Activated CD4-positive, alpha-beta T cell treated with anti-CD3 and anti-CD28 coated beads, Interleukin-2, amount 10 ng/mL, durations not matched to agents 24 days and 14 days (primary cell): Measurements from ENCODE around the gene GFRA4. TPM values are rescaled to one million over a fixed set of nuclear protein-coding genes. Genes with fewer than 3 reads are reported as not detected.

Experiments used
- DNase-seq: peaks from one replicate; pipeline ENCODE4 v3.0.0; 2022
- H3K27ac Mint-ChIP-seq: one replicate; pipeline ENCODE4 v1.8.0; 2022; ENCODE audit warnings: mild to moderate bottlenecking, mixed read lengths
- H3K27me3 Mint-ChIP-seq: one replicate; pipeline ENCODE4 v1.8.0; 2022; ENCODE audit warnings: mixed read lengths
- H3K36me3 Mint-ChIP-seq: one replicate; pipeline ENCODE4 v1.8.0; 2022; ENCODE audit warnings: low read depth, mild to moderate bottlenecking, mixed read lengths
- H3K4me1 Mint-ChIP-seq: one replicate; pipeline ENCODE4 v1.8.0; 2021; ENCODE audit warnings: mixed read lengths
- H3K4me3 Mint-ChIP-seq: one replicate; pipeline ENCODE4 v1.8.0; 2022; ENCODE audit warnings: mild to moderate bottlenecking, moderate library complexity, mixed read lengths
- H3K9me3 Mint-ChIP-seq: one replicate; pipeline ENCODE4 v1.8.0; 2021; ENCODE audit warnings: mixed read lengths
- intact Hi-C: fragments of 100-400 bp; cut with micrococcal nuclease; formaldehyde crosslinking; loops from one replicate; pipeline ENCODE4 v1.15.1; 2023
- total RNA-seq: library from RNA; stranded (reverse); gene quantifications from 2 replicates; pipeline ENCODE4 v1.2.3, GENCODE V29; 2022

The GFRA4 gene
- total RNA-seq: not detected in 2 replicates

- Mint-ChIP-seq H3K4me3 (no peak within 1 kb of the TSS), H3K4me1 (peaks cover 25% of the 10 kb centered on the region), H3K36me3 (peaks cover 2% of the 10 kb centered on the region), H3K9me3 (no peaks in the 10 kb centered on the region), H3K27me3 (peaks cover 51% of the 10 kb centered on the region), H3K27ac (no peak within 1 kb of the TSS)
- intact Hi-C loops: no loop called here
- DNase-seq: no peak
Observed at GRCh38 chr20:3663031-3663701, at the start of gene GFRA4. GFRA4 (minus strand) TSS chr20:3663399; CDS start chr20:3663399, 0 bp downstream.

- intact Hi-C loops: no loop called here
- Mint-ChIP-seq H3K27me3 (peaks cover 7% of the 10 kb centered on the region), H3K4me3 (no peak within 1 kb of the TSS), H3K4me1 (peaks cover 3% of the 10 kb centered on the region), H3K36me3 (no peaks in the 10 kb centered on the region), H3K27ac (no peak within 1 kb of the TSS), H3K9me3 (no peaks in the 10 kb centered on the region)
- DNase-seq: no peak
Observed at GRCh38 chr20:3712279-3712873, 49.2 kb upstream of the GFRA4 start, which contains the start of gene SIGLEC1. SIGLEC1 (minus strand) TSS chr20:3712600; CDS start chr20:3707128, 5,472 bp downstream.

- intact Hi-C loops: loop anchor here (2.0 kb wide), 1 partner anchor 35 kb away; no protein-coding TSS in a partner anchor
- Mint-ChIP-seq H3K9me3 (no peaks in the 10 kb centered on the region), H3K27ac (no peak overlapping the region), H3K36me3 (no peaks in the 10 kb centered on the region), H3K4me3 (no peak overlapping the region), H3K4me1 (peaks cover 3% of the 10 kb centered on the region), H3K27me3 (peaks cover 7% of the 10 kb centered on the region)
- DNase-seq: no peak
Observed at GRCh38 chr20:3711484-3711941, 48.3 kb upstream of the GFRA4 start.

- intact Hi-C loops: loop anchor here (1.0 to 2.0 kb wide), 2 partner anchors 34 to 147 kb away; no protein-coding TSS in a partner anchor
- H3K9me3 Mint-ChIP-seq: no peaks in the 10 kb centered on the region
- peak; percentile 93 for DNase-seq
- peaks cover 7% of the 10 kb centered on the region for H3K27me3 Mint-ChIP-seq
- H3K4me3 Mint-ChIP-seq: no peak overlapping the region
- no peak overlapping the region for H3K27ac Mint-ChIP-seq
- H3K36me3 Mint-ChIP-seq: no peaks in the 10 kb centered on the region
- peaks cover 3% of the 10 kb centered on the region for H3K4me1 Mint-ChIP-seq
Observed at GRCh38 chr20:3710703-3711483, 47.7 kb upstream of the GFRA4 start.

- H3K27me3 Mint-ChIP-seq: peaks cover 7% of the 10 kb centered on the region
- peaks cover 3% of the 10 kb centered on the region for H3K4me1 Mint-ChIP-seq
- no peaks in the 10 kb centered on the region for H3K36me3 Mint-ChIP-seq
- DNase-seq: no peak
- H3K4me3 Mint-ChIP-seq: no peak overlapping the region
- intact Hi-C loops: loop anchor here (1.0 to 2.0 kb wide), 2 partner anchors 33 to 146 kb away; no protein-coding TSS in a partner anchor
- H3K27ac Mint-ChIP-seq: no peak overlapping the region
- no peaks in the 10 kb centered on the region for H3K9me3 Mint-ChIP-seq
Observed at GRCh38 chr20:3710011-3710466, 46.8 kb upstream of the GFRA4 start.

- Mint-ChIP-seq H3K4me1 (peaks cover 3% of the 10 kb centered on the region), H3K27ac (no peak overlapping the region), H3K27me3 (peaks cover 9% of the 10 kb centered on the region), H3K9me3 (no peaks in the 10 kb centered on the region), H3K4me3 (no peak overlapping the region), H3K36me3 (no peaks in the 10 kb centered on the region)
- no peak for DNase-seq
- intact Hi-C loops: no loop called here
Observed at GRCh38 chr20:3707508-3707899, 44.3 kb upstream of the GFRA4 start.

GRCh38 chr20:3706774-3707507 lies 43.7 kb upstream of the GFRA4 start:
- no peak overlapping the region for H3K27ac Mint-ChIP-seq
- H3K9me3 Mint-ChIP-seq: no peaks in the 10 kb centered on the region
- H3K27me3 Mint-ChIP-seq: peaks cover 9% of the 10 kb centered on the region
- H3K4me1 Mint-ChIP-seq: peaks cover 3% of the 10 kb centered on the region
- no peak for DNase-seq
- H3K36me3 Mint-ChIP-seq: no peaks in the 10 kb centered on the region
- no peak overlapping the region for H3K4me3 Mint-ChIP-seq
- intact Hi-C loops: no loop called here

GRCh38 chr20:3705970-3706739 lies 43.0 kb upstream of the GFRA4 start:
- Mint-ChIP-seq H3K36me3 (no peaks in the 10 kb centered on the region), H3K27ac (no peak overlapping the region), H3K4me1 (peaks cover under 1% of the 10 kb centered on the region), H3K4me3 (no peak overlapping the region), H3K9me3 (no peaks in the 10 kb centered on the region), H3K27me3 (peaks cover 9% of the 10 kb centered on the region)
- DNase-seq: no peak
- intact Hi-C loops: no loop called here

GRCh38 chr20:3705491-3705969 lies 42.3 kb upstream of the GFRA4 start:
- Mint-ChIP-seq H3K27ac (no peak overlapping the region), H3K36me3 (no peaks in the 10 kb centered on the region), H3K9me3 (no peaks in the 10 kb centered on the region), H3K4me3 (no peak overlapping the region), H3K27me3 (peaks cover 9% of the 10 kb centered on the region), H3K4me1 (no peaks in the 10 kb centered on the region)
- DNase-seq: no peak
- intact Hi-C loops: no loop called here

- peaks cover 8% of the 10 kb centered on the region for H3K27me3 Mint-ChIP-seq
- no peaks in the 10 kb centered on the region for H3K9me3 Mint-ChIP-seq
Observed at GRCh38 chr20:3704087-3704486, 40.9 kb upstream of the GFRA4 start.

GRCh38 chr20:3702611-3703391 lies 39.6 kb upstream of the GFRA4 start:
- H3K9me3 Mint-ChIP-seq: no peaks in the 10 kb centered on the region
- peaks cover 4% of the 10 kb centered on the region for H3K27me3 Mint-ChIP-seq
- no peaks in the 10 kb centered on the region for H3K4me1 Mint-ChIP-seq
- DNase-seq: no peak
- H3K27ac Mint-ChIP-seq: no peak overlapping the region
- H3K36me3 Mint-ChIP-seq: no peaks in the 10 kb centered on the region
- no peak overlapping the region for H3K4me3 Mint-ChIP-seq
- intact Hi-C loops: no loop called here

More at GRCh38 chr20:3704087-3704486, 40.9 kb upstream of the GFRA4 start:
- no peaks in the 10 kb centered on the region for H3K4me1 Mint-ChIP-seq
- H3K27ac Mint-ChIP-seq: no peak overlapping the region
- no peak for DNase-seq
- no peak overlapping the region for H3K4me3 Mint-ChIP-seq
- intact Hi-C loops: no loop called here
- no peaks in the 10 kb centered on the region for H3K36me3 Mint-ChIP-seq
